ENCODE data around the gene FBXL7. TPM values are rescaled to one million over a fixed set of nuclear protein-coding genes. Genes with fewer than 3 reads are reported as not detected.

The FBXL7 gene
- total and polyA plus RNA-seq, 9 of the 15 experiments (the other 6 are each of a cell fraction or from before 2014, with no cell fraction given): 0.04 to 0.08 TPM; not detected in 7

DNA sequence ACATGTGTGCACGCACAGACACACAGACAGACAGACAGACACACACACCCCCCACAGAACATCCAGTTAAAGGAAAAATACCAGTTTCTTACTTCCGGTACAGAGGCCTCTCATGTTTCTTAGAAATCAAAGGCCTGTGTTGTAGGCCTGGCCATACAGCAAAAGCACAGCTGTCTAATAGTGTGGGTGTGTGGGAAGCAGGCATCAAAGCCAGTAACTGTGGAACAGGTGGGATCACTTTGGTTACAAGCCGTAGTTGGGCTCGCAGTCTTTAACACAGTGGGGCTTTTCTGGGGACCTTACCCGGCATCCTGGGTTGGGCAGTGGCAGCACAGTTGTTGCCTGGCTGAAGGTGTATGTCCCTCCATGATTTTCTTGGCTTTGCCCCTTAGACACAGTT is 55.2 kb downstream of the FBXL7 start:
- Histone ChIP-seq H3K9me3 (replicated peaks; ENCODE audit: control insufficient read depth, insufficient read depth, low read depth, low read length) (no peaks in the 10 kb centered on the region), H3K79me2 (ENCODE audit: control insufficient read depth, insufficient read depth, low read length) (no peaks in the 10 kb centered on the region), H3K27ac (ENCODE audit: extremely low read depth, low read depth, low read length) (no peak overlapping the region), H2AFZ (ENCODE audit: low read depth, low read length) (no peak overlapping the region), H3K4me2 (ENCODE audit: insufficient read depth, low read length) (no peak overlapping the region), H3K4me3 (no peak overlapping the region), H3K9me1 (ENCODE audit: control insufficient read depth, insufficient read depth, low read length) (no peaks in the 10 kb centered on the region), H3K36me3 (ENCODE audit: control insufficient read depth, insufficient read depth, low read length) (no peaks in the 10 kb centered on the region), H3K27me3 (ENCODE audit: control insufficient read depth in 2 of 2, insufficient read depth in 2 of 2, low read length in 2 of 2) (no peaks in the 10 kb centered on the region), H4K20me1 (replicated peaks; ENCODE audit: control insufficient read depth, insufficient read depth, low read length) (no peaks in the 10 kb centered on the region), H3K4me1 (replicated peaks in 1 of 2; ENCODE audit: control insufficient read depth in 2 of 2, insufficient read depth in 2 of 2, low read length in 2 of 2) (no peaks in the 10 kb centered on the region), H3K9ac (ENCODE audit: insufficient read depth in 1 of 2, low read depth in 2 of 2, low read length in 2 of 2) (no peak overlapping the region)
- POLR2A ChIA-PET: no interaction called here
- TF ChIP-seq NR2C2 (CRISPR knock-in tag; IDR thresholded peaks at IDR 0.05) (no peak), NR2C2 (tag; IDR thresholded peaks at IDR 0.05) (no peak), MAZ (CRISPR knock-in tag; conservative IDR thresholded peaks at IDR 0.05 in 1 of 2, IDR thresholded peaks at IDR 0.05 in 1 of 2) (no peak), MED1 (CRISPR knock-in tag; IDR thresholded peaks at IDR 0.05; ENCODE audit: borderline replicate concordance) (no peak)
- TF ChIP-seq, protein P1, sequence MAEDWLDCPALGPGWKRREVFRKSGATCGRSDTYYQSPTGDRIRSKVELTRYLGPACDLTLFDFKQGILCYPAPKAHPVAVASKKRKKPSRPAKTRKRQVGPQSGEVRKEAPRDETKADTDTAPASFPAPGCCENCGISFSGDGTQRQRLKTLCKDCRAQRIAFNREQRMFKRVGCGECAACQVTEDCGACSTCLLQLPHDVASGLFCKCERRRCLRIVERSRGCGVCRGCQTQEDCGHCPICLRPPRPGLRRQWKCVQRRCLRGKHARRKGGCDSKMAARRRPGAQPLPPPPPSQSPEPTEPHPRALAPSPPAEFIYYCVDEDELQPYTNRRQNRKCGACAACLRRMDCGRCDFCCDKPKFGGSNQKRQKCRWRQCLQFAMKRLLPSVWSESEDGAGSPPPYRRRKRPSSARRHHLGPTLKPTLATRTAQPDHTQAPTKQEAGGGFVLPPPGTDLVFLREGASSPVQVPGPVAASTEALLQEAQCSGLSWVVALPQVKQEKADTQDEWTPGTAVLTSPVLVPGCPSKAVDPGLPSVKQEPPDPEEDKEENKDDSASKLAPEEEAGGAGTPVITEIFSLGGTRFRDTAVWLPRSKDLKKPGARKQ (CRISPR knock-in tag; IDR thresholded peaks at IDR 0.05): no peak
- DNase-seq (ENCODE audit: extremely low read depth in 1 of 4, low spot score in 3 of 4) (no peak), FAIRE-seq (no peak), ATAC-seq (no peak)
- intact Hi-C loops (cut with micrococcal nuclease) (no loop called here), in situ Hi-C loops (cut with MboI) (no loop called here)
- CTCF ChIA-PET (ENCODE audit: low intra/inter-chr PET ratio): no interaction called here
- BruUV-seq (replicated peaks): no TSS peak
- 2% methylated on average over 5 of the region's 5 CpGs for WGBS (ENCODE audit: insufficient coverage, low coverage, missing lambda C conversion rate)

Measured in K562 (cell line).